Measurements from ENCODE around the gene NMUR2. TPM values are rescaled to one million over a fixed set of nuclear protein-coding genes. Genes with fewer than 3 reads are reported as not detected.

NMUR2 gene
- polyA plus RNA-seq, 1 of the 3 experiments (the other 2 are of a cell fraction): not detected

DNA sequence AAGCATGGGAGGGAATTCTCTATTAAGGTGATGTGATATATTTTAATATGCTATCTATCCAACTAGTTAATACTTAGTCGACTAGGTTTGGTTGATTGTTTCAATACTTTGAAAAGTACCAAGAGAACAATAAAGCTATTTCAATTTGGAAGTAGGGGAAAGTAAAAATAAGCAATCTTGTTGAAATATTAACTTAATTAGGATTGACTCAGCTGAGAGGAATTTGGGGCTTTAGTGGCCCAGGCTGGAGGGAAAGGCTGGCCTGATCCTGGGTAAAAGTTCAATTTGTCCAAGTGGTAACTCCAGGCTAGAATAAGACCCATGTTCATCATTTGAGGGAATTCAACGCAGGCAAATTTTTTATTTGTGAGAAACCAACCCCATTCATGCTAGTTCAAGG is 48.6 kb downstream of the NMUR2 start:
- Histone ChIP-seq H3K4me3 (ENCODE audit: low read depth in 2 of 2, low read length in 1 of 2) (no peak overlapping the region), H3K27me3 (ENCODE audit: insufficient read depth) (no peaks in the 10 kb centered on the region), H3K79me2 (ENCODE audit: insufficient read depth) (no peaks in the 10 kb centered on the region), H3K9ac (no peak overlapping the region), H3K4me2 (no peak overlapping the region), H3K9me3 (no peaks in the 10 kb centered on the region), H3F3A (replicated peaks; ENCODE audit: insufficient read depth) (no peaks in the 10 kb centered on the region), H3K27ac (ENCODE audit: low read depth in 2 of 2, low read length in 1 of 2) (no peak overlapping the region), H3K9me2 (no peaks in the 10 kb centered on the region), H2AFZ (ENCODE audit: low read depth) (no peak overlapping the region), H3K36me3 (replicated peaks in 1 of 2; ENCODE audit: control insufficient read depth in 1 of 2, insufficient read depth in 2 of 2, low read length in 1 of 2) (no peaks in the 10 kb centered on the region), H3K4me1 (ENCODE audit: control insufficient read depth in 1 of 2, insufficient read depth in 2 of 2, low read depth in 1 of 2, low read length in 1 of 2) (no peaks in the 10 kb centered on the region), H4K20me1 (ENCODE audit: insufficient read depth) (no peaks in the 10 kb centered on the region)
- WGBS (ENCODE audit: low lambda C conversion rate): 13% methylated on average over 2 of the region's 2 CpGs
- ChIA-PET CTCF (no interaction called here), POLR2A (no interaction called here)
- TF ChIP-seq, protein P1, sequence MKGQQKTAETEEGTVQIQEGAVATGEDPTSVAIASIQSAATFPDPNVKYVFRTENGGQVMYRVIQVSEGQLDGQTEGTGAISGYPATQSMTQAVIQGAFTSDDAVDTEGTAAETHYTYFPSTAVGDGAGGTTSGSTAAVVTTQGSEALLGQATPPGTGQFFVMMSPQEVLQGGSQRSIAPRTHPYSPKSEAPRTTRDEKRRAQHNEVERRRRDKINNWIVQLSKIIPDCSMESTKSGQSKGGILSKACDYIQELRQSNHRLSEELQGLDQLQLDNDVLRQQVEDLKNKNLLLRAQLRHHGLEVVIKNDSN (IDR thresholded peaks at IDR 0.05; ENCODE audit: borderline replicate concordance, low read depth): no peak
- TF ChIP-seq FOSL2 (IDR thresholded peaks at IDR 0.05; ENCODE audit: borderline replicate concordance, low read depth) (no peak), YY1 (IDR thresholded peaks at IDR 0.05; ENCODE audit: low read depth) (no peak), RFX5 (IDR thresholded peaks at IDR 0.05; ENCODE audit: low read length) (no peak), RXRA (IDR thresholded peaks at IDR 0.05; ENCODE audit: borderline replicate concordance, low read depth) (no peak), ELF1 (IDR thresholded peaks at IDR 0.05) (no peak), FOXM1 (IDR thresholded peaks at IDR 0.05; ENCODE audit: low read depth) (no peak), NRF1 (IDR thresholded peaks at IDR 0.05; ENCODE audit: low read depth, low read length) (no peak), CHD2 (IDR thresholded peaks at IDR 0.05; ENCODE audit: low read length, partially characterized antibody) (no peak), SMC3 (IDR thresholded peaks at IDR 0.05; ENCODE audit: low read depth, low read length) (no peak), MXI1 (IDR thresholded peaks at IDR 0.05; ENCODE audit: low read depth, low read length) (no peak), RCOR1 (IDR thresholded peaks at IDR 0.05; ENCODE audit: low read length) (no peak), EP300 (IDR thresholded peaks at IDR 0.05; ENCODE audit: borderline replicate concordance in 1 of 2, low read depth in 1 of 2, low read length in 1 of 2) (no peak), POLR2AphosphoS5 (IDR thresholded peaks at IDR 0.05; ENCODE audit: low read depth, low read length) (no peak), TEAD4 (IDR thresholded peaks at IDR 0.05; ENCODE audit: borderline replicate concordance, insufficient read depth) (no peak), FOXJ3 (CRISPR knock-in tag; IDR thresholded peaks at IDR 0.05) (no peak)
- TF ChIP-seq, protein P2, sequence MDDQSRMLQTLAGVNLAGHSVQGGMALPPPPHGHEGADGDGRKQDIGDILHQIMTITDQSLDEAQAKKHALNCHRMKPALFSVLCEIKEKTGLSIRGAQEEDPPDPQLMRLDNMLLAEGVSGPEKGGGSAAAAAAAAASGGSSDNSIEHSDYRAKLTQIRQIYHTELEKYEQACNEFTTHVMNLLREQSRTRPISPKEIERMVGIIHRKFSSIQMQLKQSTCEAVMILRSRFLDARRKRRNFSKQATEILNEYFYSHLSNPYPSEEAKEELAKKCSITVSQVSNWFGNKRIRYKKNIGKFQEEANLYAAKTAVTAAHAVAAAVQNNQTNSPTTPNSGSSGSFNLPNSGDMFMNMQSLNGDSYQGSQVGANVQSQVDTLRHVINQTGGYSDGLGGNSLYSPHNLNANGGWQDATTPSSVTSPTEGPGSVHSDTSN (IDR thresholded peaks at IDR 0.05): no peak
- TF ChIP-seq, protein P3, sequence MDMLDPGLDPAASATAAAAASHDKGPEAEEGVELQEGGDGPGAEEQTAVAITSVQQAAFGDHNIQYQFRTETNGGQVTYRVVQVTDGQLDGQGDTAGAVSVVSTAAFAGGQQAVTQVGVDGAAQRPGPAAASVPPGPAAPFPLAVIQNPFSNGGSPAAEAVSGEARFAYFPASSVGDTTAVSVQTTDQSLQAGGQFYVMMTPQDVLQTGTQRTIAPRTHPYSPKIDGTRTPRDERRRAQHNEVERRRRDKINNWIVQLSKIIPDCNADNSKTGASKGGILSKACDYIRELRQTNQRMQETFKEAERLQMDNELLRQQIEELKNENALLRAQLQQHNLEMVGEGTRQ (IDR thresholded peaks at IDR 0.05; ENCODE audit: borderline replicate concordance, low read depth, low read length): no peak
- DNase-seq: no peak

DNA sequence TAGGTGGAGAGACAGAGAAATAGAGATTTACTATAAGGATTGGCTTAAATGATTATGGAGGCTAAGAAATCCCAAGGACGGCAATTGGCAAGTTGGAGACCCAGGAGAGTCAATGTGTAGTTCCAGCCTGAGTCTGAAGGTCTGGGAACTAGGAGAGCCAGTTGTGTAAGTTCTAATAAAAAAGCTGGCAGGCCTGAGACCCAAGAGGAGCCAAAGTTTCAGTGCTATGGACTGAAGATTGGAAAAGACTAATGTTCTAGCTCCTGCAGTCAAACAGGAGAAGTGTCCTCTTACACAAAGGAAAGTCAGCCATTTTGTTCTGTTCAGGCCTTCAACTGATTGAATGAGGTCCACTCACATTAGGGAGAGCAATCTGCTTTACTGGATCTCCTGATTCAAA is 50.0 kb downstream of the NMUR2 start:
- Histone ChIP-seq H2AFZ (ENCODE audit: low read depth) (no peak overlapping the region), H3K27me3 (ENCODE audit: insufficient read depth) (no peaks in the 10 kb centered on the region), H3K4me3 (ENCODE audit: low read depth in 2 of 2, low read length in 1 of 2) (no peak overlapping the region), H3K79me2 (ENCODE audit: insufficient read depth) (no peaks in the 10 kb centered on the region), H3K27ac (ENCODE audit: low read depth in 2 of 2, low read length in 1 of 2) (no peak overlapping the region), H4K20me1 (ENCODE audit: insufficient read depth) (no peaks in the 10 kb centered on the region), H3K36me3 (replicated peaks in 1 of 2; ENCODE audit: control insufficient read depth in 1 of 2, insufficient read depth in 2 of 2, low read length in 1 of 2) (no peaks in the 10 kb centered on the region), H3K9ac (no peak overlapping the region), H3K4me1 (ENCODE audit: control insufficient read depth in 1 of 2, insufficient read depth in 2 of 2, low read depth in 1 of 2, low read length in 1 of 2) (no peaks in the 10 kb centered on the region), H3K9me3 (no peaks in the 10 kb centered on the region), H3K4me2 (no peak overlapping the region), H3K9me2 (no peaks in the 10 kb centered on the region), H3F3A (replicated peaks; ENCODE audit: insufficient read depth) (no peaks in the 10 kb centered on the region)
- ChIA-PET CTCF (no interaction called here), POLR2A (no interaction called here)
- no peak for TF ChIP-seq SIN3A (IDR thresholded peaks at IDR 0.05; ENCODE audit: borderline replicate concordance, low read depth, low read length)
- TF ChIP-seq NRF1 (IDR thresholded peaks at IDR 0.05; ENCODE audit: low read depth, low read length): no peak
- DNase-seq: no peak
- WGBS (ENCODE audit: low lambda C conversion rate): 5% methylated on average over 1 of the region's 1 CpG
